ENCODE results near the gene CNTNAP2. TPM values are rescaled to one million over a fixed set of nuclear protein-coding genes. Genes with fewer than 3 reads are reported as not detected.

Gene CNTNAP2
- total and polyA plus RNA-seq, 9 of the 15 experiments (the other 6 are each of a cell fraction or from before 2014, with no cell fraction given) = 0.04 to 0.62 (median 0.09) TPM; not detected in 4

- Histone ChIP-seq H3K9me1 (ENCODE audit: control insufficient read depth, insufficient read depth, low read length) (no peaks in the 10 kb centered on the region), H3K36me3 (ENCODE audit: control insufficient read depth, insufficient read depth, low read length) (no peaks in the 10 kb centered on the region), H3K9ac (ENCODE audit: insufficient read depth in 1 of 2, low read depth in 2 of 2, low read length in 2 of 2) (no peak overlapping the region), H3K79me2 (ENCODE audit: control insufficient read depth, insufficient read depth, low read length) (no peaks in the 10 kb centered on the region), H2AFZ (ENCODE audit: low read depth, low read length) (no peak overlapping the region), H3K27me3 (ENCODE audit: control insufficient read depth in 2 of 2, insufficient read depth in 2 of 2, low read length in 2 of 2) (peaks cover 0 to 11% of the 10 kb centered on the region in 2 experiments; a peak in 3 of 5 replicates), H3K4me2 (ENCODE audit: insufficient read depth, low read length) (no peak overlapping the region), H3K27ac (ENCODE audit: extremely low read depth, low read depth, low read length) (no peak overlapping the region), H3K9me3 (replicated peaks; ENCODE audit: control insufficient read depth, insufficient read depth, low read depth, low read length) (no peaks in the 10 kb centered on the region), H3K4me1 (replicated peaks in 1 of 2; ENCODE audit: control insufficient read depth in 2 of 2, insufficient read depth in 2 of 2, low read length in 2 of 2) (no peaks in the 10 kb centered on the region), H4K20me1 (replicated peaks; ENCODE audit: control insufficient read depth, insufficient read depth, low read length) (no peaks in the 10 kb centered on the region), H3K4me3 (no peak overlapping the region)
- DNase-seq (ENCODE audit: extremely low read depth in 1 of 4, low spot score in 3 of 4) = no peak
- 1% methylated on average over 9 of the region's 9 CpGs for WGBS (ENCODE audit: insufficient coverage, low coverage, missing lambda C conversion rate)
- CTCF ChIA-PET (ENCODE audit: low intra/inter-chr PET ratio) = no interaction called here
- in situ Hi-C loops (cut with MboI) (no loop called here), intact Hi-C loops (cut with micrococcal nuclease) (no loop called here)
- no peak for ATAC-seq
- no peak for FAIRE-seq
- no TSS peak for BruUV-seq (replicated peaks)
- POLR2A ChIA-PET = interaction anchor here (0.7 kb wide), 1 partner anchor 197 kb away, joined by 3 read pairs; no protein-coding TSS in a partner anchor
- TF ChIP-seq HDGF (IDR thresholded peaks at IDR 0.05) = no peak
- TF ChIP-seq RUNX1 (IDR thresholded peaks at IDR 0.05; ENCODE audit: low read depth) = no peak
- no peak for TF ChIP-seq SP1 (CRISPR knock-in tag; IDR thresholded peaks at IDR 0.05)
- TF ChIP-seq ARID3B (CRISPR knock-in tag; IDR thresholded peaks at IDR 0.05; ENCODE audit: borderline replicate concordance) = no peak
- no peak for TF ChIP-seq CBX5 (IDR thresholded peaks at IDR 0.05; ENCODE audit: borderline replicate concordance, low read depth)
- TF ChIP-seq CCNT2 (IDR thresholded peaks at IDR 0.05; ENCODE audit: borderline replicate concordance, extremely low read depth, insufficient read length, low read depth, low read length) = no peak
- no peak for TF ChIP-seq E2F5 (CRISPR knock-in tag; IDR thresholded peaks at IDR 0.05)
- TF ChIP-seq KDM1A (IDR thresholded peaks at IDR 0.05) = no peak
- TF ChIP-seq HOMEZ (CRISPR knock-in tag; IDR thresholded peaks at IDR 0.05) = no peak
- no peak for TF ChIP-seq ZC3H8 (IDR thresholded peaks at IDR 0.05)
- TF ChIP-seq THRAP3 (IDR thresholded peaks at IDR 0.05; ENCODE audit: borderline replicate concordance) = no peak
- TF ChIP-seq XRCC4 (IDR thresholded peaks at IDR 0.05; ENCODE audit: extremely low read depth, insufficient read depth, insufficient read length) = no peak
- no peak for TF ChIP-seq ZNF165 (CRISPR knock-in tag; IDR thresholded peaks at IDR 0.05; ENCODE audit: borderline replicate concordance)
- TF ChIP-seq RBM15 (IDR thresholded peaks at IDR 0.05; ENCODE audit: insufficient read depth, low read length) = no peak
- no peak for TF ChIP-seq FOXP4 (CRISPR knock-in tag; IDR thresholded peaks at IDR 0.05; ENCODE audit: borderline replicate concordance)
- no peak for TF ChIP-seq MAZ (CRISPR knock-in tag; conservative IDR thresholded peaks at IDR 0.05 in 1 of 2, IDR thresholded peaks at IDR 0.05 in 1 of 2)
- TF ChIP-seq ZFP1 (CRISPR knock-in tag; IDR thresholded peaks at IDR 0.05) = no peak
- TF ChIP-seq GATAD2A (IDR thresholded peaks at IDR 0.05) = no peak
Measured at GRCh38 chr7:148318102-148318811, 2201.7 kb downstream of the CNTNAP2 start.
